ENCODE data around the gene ACAA1.

DNA sequence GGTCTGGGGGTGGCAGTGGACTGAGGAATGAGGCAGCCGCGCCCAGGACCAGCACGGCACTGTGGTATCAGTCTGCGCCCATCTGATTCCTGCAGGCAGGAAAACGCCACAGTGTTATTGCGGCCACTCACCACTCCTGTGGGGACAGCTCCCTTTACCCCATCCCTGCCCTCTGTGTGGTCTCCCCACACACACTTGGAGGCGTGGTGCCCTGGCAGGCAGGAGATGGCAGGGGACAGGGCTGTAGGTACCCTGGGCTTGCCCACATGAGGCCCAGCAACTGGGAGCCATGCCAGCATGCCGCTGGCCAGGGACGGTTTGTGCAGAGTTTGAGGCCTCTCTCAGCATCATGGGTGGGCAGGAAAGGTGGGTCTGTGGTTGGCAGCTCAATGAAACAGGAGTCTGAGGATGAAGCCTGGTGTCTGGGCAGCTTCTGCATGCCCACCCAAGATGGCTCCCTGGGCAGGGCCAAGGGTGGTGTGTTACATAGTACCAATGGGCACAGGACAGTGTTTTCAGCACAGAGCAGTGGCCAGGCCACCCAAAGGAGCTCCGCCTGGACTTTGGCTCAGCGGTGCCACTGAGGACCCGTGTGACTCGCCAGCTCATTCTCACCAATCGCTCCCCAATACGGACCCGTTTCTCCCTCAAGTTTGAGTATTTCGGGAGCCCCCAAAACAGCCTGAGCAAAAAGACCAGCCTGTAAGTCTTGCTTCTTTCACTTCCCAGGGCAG, 27.2 kb downstream of the ACAA1 start:
- TF ChIP-seq, protein P1, sequence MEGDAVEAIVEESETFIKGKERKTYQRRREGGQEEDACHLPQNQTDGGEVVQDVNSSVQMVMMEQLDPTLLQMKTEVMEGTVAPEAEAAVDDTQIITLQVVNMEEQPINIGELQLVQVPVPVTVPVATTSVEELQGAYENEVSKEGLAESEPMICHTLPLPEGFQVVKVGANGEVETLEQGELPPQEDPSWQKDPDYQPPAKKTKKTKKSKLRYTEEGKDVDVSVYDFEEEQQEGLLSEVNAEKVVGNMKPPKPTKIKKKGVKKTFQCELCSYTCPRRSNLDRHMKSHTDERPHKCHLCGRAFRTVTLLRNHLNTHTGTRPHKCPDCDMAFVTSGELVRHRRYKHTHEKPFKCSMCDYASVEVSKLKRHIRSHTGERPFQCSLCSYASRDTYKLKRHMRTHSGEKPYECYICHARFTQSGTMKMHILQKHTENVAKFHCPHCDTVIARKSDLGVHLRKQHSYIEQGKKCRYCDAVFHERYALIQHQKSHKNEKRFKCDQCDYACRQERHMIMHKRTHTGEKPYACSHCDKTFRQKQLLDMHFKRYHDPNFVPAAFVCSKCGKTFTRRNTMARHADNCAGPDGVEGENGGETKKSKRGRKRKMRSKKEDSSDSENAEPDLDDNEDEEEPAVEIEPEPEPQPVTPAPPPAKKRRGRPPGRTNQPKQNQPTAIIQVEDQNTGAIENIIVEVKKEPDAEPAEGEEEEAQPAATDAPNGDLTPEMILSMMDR (IDR thresholded peaks at IDR 0.05): no peak
- no peak for TF ChIP-seq POLR2A (IDR thresholded peaks at IDR 0.05)
